OCI-LY7 (cell line): ENCODE measurements around the gene QSOX1. TPM values are rescaled to one million over a fixed set of nuclear protein-coding genes. Genes with fewer than 3 reads are reported as not detected.

ENCODE experiments used
- BruUV-seq: library from RNA; stranded (reverse); fragments of 400-500 nt; replicated peaks from 2 replicates; lab custom pipeline; 2021; lab: Mats Ljungman, UMichigan
- CTCF ChIA-PET: fragments of 300-600 bp; sonication (Branson Sonifier 250); formaldehyde crosslinking; loops from one replicate; lab custom pipeline; 2022; ENCODE audit warnings: antibody characterized with exemption; ENCODE audit not compliant: unreplicated experiment; lab: Charles Lee
- POLR2A ChIA-PET: fragments of 300-600 bp; sonication (Branson Sonifier 250); formaldehyde crosslinking; loops from one replicate; lab custom pipeline; 2022; ENCODE audit warnings: antibody characterized with exemption; lab: Charles Lee
- DNase-seq: peaks from one replicate; pipeline ENCODE4 v3.0.0-alpha.2; 2015; ENCODE audit warnings: low spot score
- H2AFZ ChIP-seq: fragments of 200-600 bp; sonication (generic), shearing (Covaris generic); 2 replicates; pipeline ENCODE4 v1.6.1; 2014; ENCODE audit warnings: mild to moderate bottlenecking, antibody characterized with exemption, low read length, moderate library complexity
- H3K27ac ChIP-seq: fragments of 200-600 bp; sonication (generic); 2 replicates; pipeline ENCODE4 v1.5.1; 2014; ENCODE audit warnings: mixed run types, low read depth, mild to moderate bottlenecking, moderate library complexity, low read length, inconsistent platforms; ENCODE audit not compliant: poor library complexity, severe bottlenecking
- H3K36me3 ChIP-seq: fragments of 200-600 bp; sonication (generic); 2 replicates; pipeline ENCODE4 v1.6.1; 2014; ENCODE audit warnings: mild to moderate bottlenecking, antibody characterized with exemption, low read length, moderate library complexity, mixed read lengths; ENCODE audit not compliant: insufficient read depth
- H3K4me1 ChIP-seq: fragments of 200-600 bp; sonication (generic); 2 replicates; pipeline ENCODE4 v1.5.1; 2014; ENCODE audit warnings: mild to moderate bottlenecking, low read length; ENCODE audit not compliant: insufficient read depth, poor library complexity, severe bottlenecking
- H3K4me2 ChIP-seq: fragments of 200-600 bp; sonication (generic); 2 replicates; pipeline ENCODE4 v1.6.1; 2014; ENCODE audit warnings: mild to moderate bottlenecking, low read length
- H3K4me3 ChIP-seq: fragments of 200-600 bp; sonication (generic); 2 replicates; pipeline ENCODE4 v1.5.1; 2014; ENCODE audit warnings: mild to moderate bottlenecking, low read depth, low read length; ENCODE audit not compliant: poor library complexity, severe bottlenecking
- H3K79me2 ChIP-seq: fragments of 200-600 bp; sonication (generic); 2 replicates; pipeline ENCODE4 v1.6.1; 2016; ENCODE audit warnings: low read depth, mild to moderate bottlenecking, low read length, moderate library complexity, mixed read lengths; ENCODE audit not compliant: insufficient read depth
- H3K9me2 ChIP-seq: fragments of 200-600 bp; sonication (generic); 2 replicates; pipeline ENCODE4 v1.6.1; 2016; ENCODE audit warnings: mild to moderate bottlenecking, low read length, mixed read lengths; ENCODE audit not compliant: insufficient read depth
- H3K9me3 ChIP-seq: fragments of 200-600 bp; sonication (generic); 2 replicates; pipeline ENCODE4 v1.6.1; 2014; ENCODE audit warnings: mild to moderate bottlenecking, mixed run types, low read length, mixed read lengths
- H4K20me1 ChIP-seq: fragments of 200-600 bp; sonication (generic); 2 replicates; pipeline ENCODE4 v1.6.1; 2014; ENCODE audit warnings: mild to moderate bottlenecking, antibody characterized with exemption, low read length, moderate library complexity, mixed read lengths; ENCODE audit not compliant: insufficient read depth
- EZH2phosphoT487 ChIP-seq: fragments of 200-600 bp; sonication (generic); IDR thresholded peaks from 2 replicates; pipeline ENCODE4 v1.6.1; 2018; ENCODE audit warnings: low read depth, borderline replicate concordance, mild to moderate bottlenecking, mixed run types, antibody characterized with exemption, low read length, moderate library complexity, mixed read lengths
- intact Hi-C: fragments of 100-400 bp; cut with micrococcal nuclease; formaldehyde crosslinking; loops from one replicate; pipeline ENCODE4 v1.10.0; 2022; ENCODE audit not compliant: unreplicated experiment
- total RNA-seq, 2 experiments: library from RNA; depleted of rRNA in 1 of 2; stranded (reverse); fragments of >200 nt in 1 of 2; shearing (Covaris generic) in 1 of 2; gene quantifications; 2 replicates each; pipeline ENCODE4 v1.2.3, GENCODE V29; 2014 to 2022
- TF ChIP-seq, protein P1 (sequence below): fragments of 200-600 bp; sonication (generic); conservative IDR thresholded peaks from 2 replicates; pipeline ENCODE4 v1.5.1; 2014; ENCODE audit warnings: mild to moderate bottlenecking, antibody characterized with exemption, low read length, moderate library complexity, mixed read lengths

The QSOX1 gene
- total RNA-seq, 2 experiments from 2014 or later = 8.4 to 23.6 TPM

DNA sequence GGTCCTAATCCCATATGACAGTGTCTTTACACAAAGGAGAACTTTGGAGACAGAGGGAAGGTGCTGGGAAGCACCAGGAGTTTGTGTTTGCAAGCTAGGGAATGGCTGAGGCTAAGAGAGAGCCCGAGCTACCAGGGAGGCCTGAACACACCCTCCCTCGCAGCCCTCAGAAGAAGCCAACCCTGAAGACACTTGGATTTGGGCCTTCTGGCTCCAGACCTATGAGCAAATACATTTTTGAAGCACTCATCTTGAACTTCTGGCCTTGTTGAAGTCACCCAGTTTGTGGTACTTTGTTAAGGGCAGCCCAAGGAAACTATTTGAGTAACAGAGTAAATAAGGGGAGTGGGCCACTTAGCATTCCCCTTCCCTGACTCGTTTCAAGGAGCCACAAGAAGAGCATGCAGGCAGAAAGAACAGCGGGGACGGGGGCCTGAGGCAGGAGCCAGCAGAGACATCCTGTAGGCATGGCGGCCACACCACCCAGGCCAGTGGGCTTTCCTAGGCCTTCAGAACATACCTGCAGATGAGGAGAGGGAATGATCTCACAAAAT is 13.2 kb upstream of the QSOX1 start:
- DNase-seq = no peak
- ChIA-PET POLR2A (interaction anchor here (0.7 kb wide), 1 partner anchor 35 kb away, joined by 3 read pairs; no protein-coding TSS in a partner anchor), CTCF (no interaction called here)
- TF ChIP-seq, protein P1, sequence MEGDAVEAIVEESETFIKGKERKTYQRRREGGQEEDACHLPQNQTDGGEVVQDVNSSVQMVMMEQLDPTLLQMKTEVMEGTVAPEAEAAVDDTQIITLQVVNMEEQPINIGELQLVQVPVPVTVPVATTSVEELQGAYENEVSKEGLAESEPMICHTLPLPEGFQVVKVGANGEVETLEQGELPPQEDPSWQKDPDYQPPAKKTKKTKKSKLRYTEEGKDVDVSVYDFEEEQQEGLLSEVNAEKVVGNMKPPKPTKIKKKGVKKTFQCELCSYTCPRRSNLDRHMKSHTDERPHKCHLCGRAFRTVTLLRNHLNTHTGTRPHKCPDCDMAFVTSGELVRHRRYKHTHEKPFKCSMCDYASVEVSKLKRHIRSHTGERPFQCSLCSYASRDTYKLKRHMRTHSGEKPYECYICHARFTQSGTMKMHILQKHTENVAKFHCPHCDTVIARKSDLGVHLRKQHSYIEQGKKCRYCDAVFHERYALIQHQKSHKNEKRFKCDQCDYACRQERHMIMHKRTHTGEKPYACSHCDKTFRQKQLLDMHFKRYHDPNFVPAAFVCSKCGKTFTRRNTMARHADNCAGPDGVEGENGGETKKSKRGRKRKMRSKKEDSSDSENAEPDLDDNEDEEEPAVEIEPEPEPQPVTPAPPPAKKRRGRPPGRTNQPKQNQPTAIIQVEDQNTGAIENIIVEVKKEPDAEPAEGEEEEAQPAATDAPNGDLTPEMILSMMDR = no peak
- TF ChIP-seq EZH2phosphoT487 = no peak
- intact Hi-C loops = no loop called here
- Histone ChIP-seq H3K9me3 (no peaks in the 10 kb centered on the region), H3K4me3 (no peak overlapping the region), H4K20me1 (no peaks in the 10 kb centered on the region), H3K79me2 (no peaks in the 10 kb centered on the region), H3K27ac (no peak overlapping the region), H3K4me1 (no peaks in the 10 kb centered on the region), H3K4me2 (no peak overlapping the region), H2AFZ (no peak overlapping the region), H3K9me2 (no peaks in the 10 kb centered on the region), H3K36me3 (no peaks in the 10 kb centered on the region)
- BruUV-seq = no TSS peak

DNA sequence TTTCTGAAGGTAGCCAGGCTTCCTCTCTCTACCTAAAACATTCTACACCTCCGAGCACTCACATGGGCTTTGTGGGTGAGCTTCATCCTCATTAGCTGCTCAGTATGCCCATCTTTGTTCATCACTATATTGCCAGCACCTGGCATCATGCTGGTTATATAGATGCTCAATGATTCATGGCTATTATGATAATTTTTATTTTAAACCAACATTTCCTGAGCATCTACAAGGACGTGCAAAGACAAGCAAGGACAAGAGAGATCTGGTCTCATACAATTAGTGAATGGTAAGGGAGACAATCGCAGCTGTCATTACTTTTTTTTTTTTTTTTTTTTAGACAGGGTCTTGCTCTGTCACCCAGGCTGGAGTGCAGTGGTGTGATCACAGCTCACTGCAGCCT is 11.3 kb upstream of the QSOX1 start:
- intact Hi-C loops = no loop called here
- no peaks in the 10 kb centered on the region for H3K79me2 ChIP-seq
- H3K4me3 ChIP-seq = no peak overlapping the region
- H3K36me3 ChIP-seq = no peaks in the 10 kb centered on the region
- no peak overlapping the region for H3K27ac ChIP-seq
- DNase-seq = no peak
- no peak overlapping the region for H2AFZ ChIP-seq
- no peaks in the 10 kb centered on the region for H4K20me1 ChIP-seq
- no peaks in the 10 kb centered on the region for H3K4me1 ChIP-seq
- no peak overlapping the region for H3K4me2 ChIP-seq
- no peaks in the 10 kb centered on the region for H3K9me3 ChIP-seq
- ChIA-PET CTCF (no interaction called here), POLR2A (interaction anchor here (0.6 to 1.2 kb wide), 3 partner anchors 10 to 176 kb away, joined by 3 to 4 read pairs (median 3); no protein-coding TSS in a partner anchor)
- H3K9me2 ChIP-seq = no peaks in the 10 kb centered on the region
- BruUV-seq = no TSS peak
- TF ChIP-seq EZH2phosphoT487 = no peak
- TF ChIP-seq, protein P1 = no peak

GRCh38 chr1:180144659-180145357 is 9.9 kb upstream of the QSOX1 start:
- Histone ChIP-seq H3K9me2 (no peaks in the 10 kb centered on the region), H3K4me1 (no peaks in the 10 kb centered on the region), H3K4me3 (no peak overlapping the region), H3K79me2 (no peaks in the 10 kb centered on the region), H2AFZ (no peak overlapping the region; the same call in 1 of the 2 replicates), H4K20me1 (no peaks in the 10 kb centered on the region), H3K36me3 (no peaks in the 10 kb centered on the region), H3K4me2 (no peak overlapping the region), H3K27ac (no peak overlapping the region), H3K9me3 (no peaks in the 10 kb centered on the region)
- POLR2A ChIA-PET = no interaction called here
- no peak for DNase-seq
- intact Hi-C loops = no loop called here
- TF ChIP-seq, protein P1 = no peak
- no peak for TF ChIP-seq EZH2phosphoT487
- CTCF ChIA-PET = interaction anchor here (1.0 kb wide), 1 partner anchor 24 kb away, joined by 3 read pairs; no protein-coding TSS in a partner anchor
- BruUV-seq = no TSS peak
